Measurements from ENCODE around the gene TMED10.
A peak's percentile ranks its signal among the peaks of the same experiment; 100 is the strongest.

Gene TMED10

GRCh38 chr14:75088566-75089373 lies 87.6 kb downstream of the TMED10 start:
- DNase-seq (ENCODE audit: low read depth in 1 of 2, low spot score in 1 of 2), result peak in 1 of 2 donors; percentile 29

DNA sequence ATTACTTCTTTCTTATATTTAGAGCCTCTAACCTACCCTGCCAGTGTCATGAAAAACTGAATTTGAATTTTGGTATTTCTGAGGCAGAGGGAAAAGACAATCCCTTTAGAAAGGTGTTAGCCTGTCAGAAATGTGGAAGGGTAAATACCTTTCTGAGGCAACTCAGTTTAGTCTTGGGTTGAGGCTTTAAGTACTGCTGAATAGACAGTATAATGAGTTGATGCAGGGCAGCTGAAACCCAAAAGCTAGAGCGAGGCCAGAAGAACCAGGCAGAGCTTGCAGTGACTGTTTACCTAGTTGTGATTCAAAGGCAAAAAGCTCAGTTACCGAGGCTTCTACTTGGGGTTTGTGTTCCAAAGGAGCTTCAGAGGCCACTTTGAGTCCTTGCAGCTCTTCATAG lies 88.3 kb downstream of the TMED10 start:
- DNase-seq (ENCODE audit: low read depth in 1 of 2, low spot score in 1 of 2), result no peak

DNA sequence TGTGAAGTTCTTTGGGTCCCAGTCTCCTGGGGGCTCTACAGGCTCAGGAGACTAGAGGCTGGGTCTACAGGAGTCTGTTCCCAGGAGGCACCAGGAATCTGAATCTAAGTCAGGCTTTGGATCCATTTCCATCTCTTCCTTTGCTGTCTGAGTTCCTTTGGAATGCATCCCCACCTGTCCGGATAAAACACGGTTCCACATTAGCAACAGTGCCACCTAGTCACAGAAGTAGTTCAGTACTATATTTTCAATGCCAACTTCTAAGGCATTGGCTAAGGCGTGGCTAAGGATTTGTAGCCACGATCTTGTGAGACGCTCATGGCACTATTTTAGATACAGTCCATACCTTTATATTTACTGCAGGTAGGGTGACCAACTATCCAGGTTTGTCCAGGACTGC lies 91.9 kb downstream of the TMED10 start:
- DNase-seq (ENCODE audit: low read depth in 1 of 2, low spot score in 1 of 2), result no peak

- DNase-seq (ENCODE audit: low read depth in 1 of 2, low spot score in 1 of 2), result no peak
Measured at GRCh38 chr14:75083271-75083670, 93.1 kb downstream of the TMED10 start.

DNA sequence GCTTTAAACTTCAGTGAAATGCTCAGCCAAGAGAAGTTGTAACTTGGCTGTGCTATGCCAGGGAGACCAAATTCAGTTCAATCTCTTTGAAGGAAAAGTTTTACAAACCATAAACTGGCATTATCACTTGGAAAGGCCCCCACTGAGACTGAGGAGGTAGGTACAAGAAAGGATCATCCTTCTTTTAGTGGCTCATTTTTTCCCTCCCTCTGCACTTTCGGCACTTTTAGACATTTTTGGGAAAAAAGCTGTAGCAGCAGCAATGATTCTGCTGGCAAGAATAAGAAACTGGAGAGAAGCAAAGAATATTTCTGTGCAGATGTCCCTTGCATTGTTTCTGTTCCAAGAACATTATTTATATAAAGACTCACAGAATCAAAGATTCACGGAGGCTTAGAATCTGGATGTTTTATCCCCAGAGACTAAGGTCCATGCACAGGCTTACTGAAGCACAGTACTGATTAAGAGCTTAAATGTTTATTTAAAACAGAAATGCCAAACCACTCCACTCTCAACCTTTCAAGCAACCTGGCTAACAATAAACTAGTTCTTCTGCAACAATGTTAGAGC lies 94.7 kb downstream of the TMED10 start:
- DNase-seq (ENCODE audit: low read depth in 1 of 2, low spot score in 1 of 2), result no peak
